Prostate gland (tissue), 2 donors: Measurements from ENCODE around the gene ZNF101.

ENCODE experiments used
- CTCF ChIP-seq, 4 experiments: fragments of 200-600 bp in 2 of 4; fragments of 450-650 bp in 2 of 4; sonication (generic) in 2 of 4; IDR thresholded peaks; 1 replicate in 3 of 4; 2 replicates in 1 of 4; pipeline ENCODE4 v1.5.1; 2016 to 2019; ENCODE audit warnings: antibody characterized with exemption in 4 of 4, mild to moderate bottlenecking in 2 of 4, moderate library complexity in 2 of 4
- POLR2A ChIP-seq: fragments of 450-650 bp; IDR thresholded peaks from one replicate; pipeline ENCODE4 v1.6.1; 2016; ENCODE audit warnings: antibody characterized with exemption, mild to moderate bottlenecking

GRCh38 chr19:19632661-19633060 is 36.0 kb upstream of the ZNF101 start:
- no peak for TF ChIP-seq CTCF (IDR thresholded peaks at IDR 0.05)
- TF ChIP-seq POLR2A, result no peak
